Stimulated activated CD4-positive, alpha-beta T cell treated with anti-CD3 and anti-CD28 coated beads, Interleukin-2, amount 100 ng/mL, for 48 hours (primary cell): ENCODE data around the gene LMCD1.
A peak's percentile ranks its signal among the peaks of the same experiment; 100 is the strongest.

ENCODE experiments used
- DNase-seq, 2 donors: peaks; one replicate each; pipeline ENCODE4 v3.0.0-alpha.2; 2020

Gene LMCD1

DNA sequence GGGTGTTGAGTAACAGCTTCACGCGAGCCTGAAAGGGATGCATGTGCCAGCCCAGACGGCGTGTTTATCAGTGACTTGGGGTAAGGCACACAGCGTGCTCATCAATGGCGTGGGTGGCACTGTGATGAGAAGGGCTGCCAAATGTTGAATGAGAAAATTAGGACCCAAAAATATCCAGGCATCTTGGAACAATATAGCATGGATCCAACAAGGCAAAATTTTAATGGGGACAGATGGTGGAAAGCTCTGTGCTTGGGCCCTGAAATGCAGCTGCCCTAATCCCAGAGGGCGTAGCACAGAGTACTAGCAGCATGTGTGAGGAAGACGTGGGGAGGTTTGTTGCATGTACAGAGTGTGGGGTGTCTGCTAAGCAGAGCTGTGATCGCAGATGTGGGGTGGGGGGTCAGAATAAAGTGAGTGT lies 94.1 kb downstream of the LMCD1 start:
- no peak for DNase-seq

DNA sequence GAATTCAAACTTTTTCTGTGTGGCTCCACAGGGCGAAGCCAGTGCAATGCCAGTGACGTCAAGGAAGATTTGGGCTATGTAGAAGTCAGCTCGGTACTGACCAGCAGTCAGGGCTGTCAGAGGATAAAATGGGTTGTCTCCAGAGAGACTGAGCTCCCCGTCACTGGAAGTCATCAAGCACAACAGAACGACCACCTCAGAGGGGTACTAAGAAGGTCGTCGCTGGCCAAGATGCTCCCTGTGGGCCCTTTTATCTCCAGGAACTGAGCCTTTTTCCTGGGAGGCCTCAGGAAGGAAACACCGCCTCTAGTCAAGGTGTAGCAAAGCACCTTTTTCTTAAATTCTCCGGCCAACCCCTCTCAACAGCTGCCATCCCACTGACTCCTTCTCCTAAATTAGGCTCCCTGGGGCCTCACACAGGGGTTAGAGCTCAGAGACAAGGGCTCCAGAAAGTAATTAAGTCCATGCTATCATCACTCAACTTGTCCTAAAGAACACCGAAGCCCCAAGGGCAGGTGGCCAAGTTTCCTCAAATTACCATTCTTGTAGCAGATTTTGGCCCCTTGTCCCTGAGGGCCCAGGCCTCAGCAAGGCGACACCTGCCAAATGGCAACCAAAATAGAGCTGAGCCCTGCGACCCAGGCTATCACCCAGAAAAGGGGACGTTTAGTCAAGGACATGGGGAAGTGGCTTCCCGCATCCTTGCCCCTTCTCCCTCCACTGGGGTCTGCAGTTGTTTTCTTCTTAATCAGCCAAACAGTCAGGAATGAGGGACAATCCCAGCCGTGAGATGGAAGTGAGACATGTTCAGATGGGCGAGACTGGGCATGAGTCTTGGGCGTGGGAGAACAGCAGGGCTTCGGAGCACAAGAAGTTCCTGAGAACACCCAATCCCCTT lies 94.9 kb downstream of the LMCD1 start:
- DNase-seq, result no peak

DNA sequence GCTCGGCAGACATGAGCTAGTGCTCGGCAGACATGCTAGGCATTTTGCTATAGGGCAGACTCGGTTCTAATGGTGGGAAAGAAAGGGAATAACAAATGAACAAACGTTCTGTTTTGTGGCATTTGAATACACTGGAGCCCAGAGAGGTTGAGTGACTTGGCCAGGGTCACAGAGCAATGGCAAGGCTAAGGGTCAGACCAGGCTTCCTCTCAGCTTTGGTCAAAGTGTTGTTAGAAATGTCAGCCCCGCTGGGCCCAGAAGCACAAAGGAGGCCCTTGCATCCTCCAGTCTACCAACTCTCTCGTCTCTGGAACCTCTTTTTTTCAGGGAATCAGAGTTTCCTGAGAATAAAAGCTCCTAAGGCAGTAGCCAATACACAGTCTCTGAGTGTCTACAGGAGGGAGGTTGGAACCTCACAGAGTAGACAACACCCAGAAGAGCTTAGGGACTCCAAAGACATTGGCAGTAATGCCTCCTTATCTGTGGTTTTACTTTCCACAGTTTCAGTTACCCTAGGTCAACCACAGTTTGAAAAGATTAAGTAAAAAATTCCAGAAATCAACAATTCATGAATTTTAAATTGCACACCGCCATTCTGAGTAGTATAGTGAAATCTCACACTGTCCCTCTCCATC lies 95.7 kb downstream of the LMCD1 start:
- DNase-seq, result no peak

DNA sequence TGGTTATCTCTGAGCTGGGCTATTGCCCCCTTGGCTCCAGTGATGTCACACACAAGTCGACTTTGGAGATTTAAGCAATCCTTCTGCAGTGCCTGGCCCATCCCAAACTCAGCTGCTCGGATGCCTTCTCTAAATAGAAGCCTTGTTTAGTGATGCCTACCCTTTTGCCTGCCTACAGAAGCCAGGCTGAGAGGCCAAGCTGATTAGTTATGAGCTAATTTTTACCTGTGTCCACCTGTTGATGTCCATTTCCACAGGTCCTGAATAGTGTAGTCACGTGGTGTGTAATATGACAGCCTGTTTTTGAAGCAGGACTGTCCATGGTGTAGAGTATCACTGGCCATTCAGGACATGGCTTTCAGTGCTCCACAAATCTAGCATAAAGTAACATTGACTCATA lies 97.5 kb downstream of the LMCD1 start:
- no peak for DNase-seq

DNA sequence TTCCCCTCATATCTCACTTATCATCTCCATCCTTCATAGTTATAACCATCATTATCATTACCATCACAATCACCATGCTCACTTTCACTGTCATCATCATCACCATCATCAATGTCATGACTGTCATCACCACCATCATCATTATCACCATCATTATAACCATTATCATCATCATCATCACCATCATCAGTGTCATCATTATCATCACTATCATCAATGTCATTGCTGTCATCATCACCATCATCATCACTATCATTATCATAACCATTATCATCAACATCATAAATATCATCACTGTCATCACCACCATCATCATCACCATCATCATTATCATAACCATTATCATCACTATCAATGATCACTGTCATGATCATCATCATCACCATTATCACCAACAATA lies 98.8 kb downstream of the LMCD1 start:
- DNase-seq, result no peak

DNA sequence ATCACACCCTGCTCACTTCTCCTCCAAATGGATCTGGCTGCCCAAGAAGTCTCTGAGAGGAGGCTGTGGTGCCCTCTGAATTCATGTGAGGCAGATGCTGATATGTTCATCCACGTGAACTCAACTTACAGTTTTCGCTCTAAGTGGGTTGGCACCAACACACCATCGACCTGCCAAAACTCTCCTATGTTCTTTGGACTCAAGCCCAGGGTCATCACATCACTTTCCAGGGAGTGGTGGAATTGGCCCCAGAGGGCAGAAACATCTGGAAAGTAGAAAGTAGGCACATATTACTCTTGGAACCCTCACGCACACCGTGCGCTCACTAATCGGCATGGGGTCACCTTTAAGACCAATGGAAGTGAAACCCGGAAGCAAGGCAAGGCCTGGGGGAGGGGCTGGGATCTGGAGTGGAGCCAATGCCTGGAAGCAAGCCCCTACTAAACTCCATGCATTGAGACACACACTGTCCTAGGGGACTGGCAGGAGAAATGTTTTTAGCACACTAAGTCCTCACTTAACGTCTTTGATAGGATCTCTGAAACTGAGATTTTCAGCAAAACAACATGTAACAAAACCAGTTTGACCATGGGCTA lies 101.6 kb downstream of the LMCD1 start:
- DNase-seq, result no peak

DNA sequence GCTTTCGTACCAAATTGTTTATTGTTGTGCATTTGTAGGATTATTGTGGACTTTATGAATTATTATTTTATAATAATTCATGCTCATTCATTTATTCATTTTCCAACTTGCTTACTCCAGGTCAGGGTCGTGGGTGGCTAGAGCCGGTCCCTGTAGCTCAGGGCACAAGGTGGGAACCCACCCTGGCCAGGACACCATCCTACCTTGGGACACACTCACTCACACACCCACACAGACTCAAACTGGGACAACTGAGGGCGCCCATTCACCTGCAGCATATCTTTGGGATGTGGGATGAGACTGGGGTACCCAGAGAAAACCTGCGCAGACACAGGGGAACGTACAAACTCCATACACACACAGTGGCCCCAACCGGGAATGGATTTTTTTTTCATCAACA lies 102.4 kb downstream of the LMCD1 start:
- DNase-seq, result no peak

DNA sequence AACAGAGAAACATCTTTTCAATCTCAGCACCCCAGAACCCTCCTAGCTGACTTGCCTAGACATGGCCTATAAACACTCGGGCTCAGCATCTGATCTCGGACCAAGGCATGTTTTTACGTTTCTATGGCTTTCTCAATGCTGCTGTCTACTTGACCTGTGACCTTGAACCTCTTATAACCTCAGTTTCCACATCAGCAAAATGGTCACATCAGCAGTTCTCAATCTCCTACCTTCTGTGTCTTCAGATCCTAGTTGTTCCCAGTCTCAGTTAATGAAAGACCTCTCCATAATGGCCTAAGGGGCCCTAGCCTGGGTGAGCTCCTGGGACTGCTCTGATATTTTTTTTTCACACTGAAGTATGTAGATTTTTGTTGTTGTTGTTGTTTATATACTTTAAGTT lies 103.4 kb downstream of the LMCD1 start:
- DNase-seq, result no peak

DNA sequence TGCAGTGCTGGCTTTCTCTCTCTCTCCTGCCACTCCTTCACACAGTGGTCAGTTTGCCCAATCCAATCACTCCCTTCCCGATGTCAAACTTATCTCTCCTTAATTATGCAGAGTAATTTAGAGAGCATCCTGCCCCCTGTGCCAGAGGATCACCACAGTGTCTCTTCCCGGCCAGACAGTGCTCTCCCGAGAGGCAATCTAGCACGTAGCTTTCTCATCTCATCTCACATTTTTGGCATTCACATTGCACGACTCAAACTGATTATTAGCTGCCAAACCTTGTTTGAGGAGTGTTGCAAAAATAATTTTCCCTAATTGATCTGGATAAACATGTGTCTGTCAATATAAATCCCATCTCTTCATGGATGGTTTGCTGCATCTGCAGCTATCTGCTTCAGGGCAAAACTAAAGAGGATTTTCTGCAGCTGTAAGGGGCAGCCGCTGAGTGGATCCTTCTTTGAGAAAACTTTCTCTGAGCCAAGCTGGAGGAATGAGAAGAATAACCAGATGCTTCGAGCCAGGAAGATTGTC lies 105.1 kb downstream of the LMCD1 start:
- no peak for DNase-seq

DNA sequence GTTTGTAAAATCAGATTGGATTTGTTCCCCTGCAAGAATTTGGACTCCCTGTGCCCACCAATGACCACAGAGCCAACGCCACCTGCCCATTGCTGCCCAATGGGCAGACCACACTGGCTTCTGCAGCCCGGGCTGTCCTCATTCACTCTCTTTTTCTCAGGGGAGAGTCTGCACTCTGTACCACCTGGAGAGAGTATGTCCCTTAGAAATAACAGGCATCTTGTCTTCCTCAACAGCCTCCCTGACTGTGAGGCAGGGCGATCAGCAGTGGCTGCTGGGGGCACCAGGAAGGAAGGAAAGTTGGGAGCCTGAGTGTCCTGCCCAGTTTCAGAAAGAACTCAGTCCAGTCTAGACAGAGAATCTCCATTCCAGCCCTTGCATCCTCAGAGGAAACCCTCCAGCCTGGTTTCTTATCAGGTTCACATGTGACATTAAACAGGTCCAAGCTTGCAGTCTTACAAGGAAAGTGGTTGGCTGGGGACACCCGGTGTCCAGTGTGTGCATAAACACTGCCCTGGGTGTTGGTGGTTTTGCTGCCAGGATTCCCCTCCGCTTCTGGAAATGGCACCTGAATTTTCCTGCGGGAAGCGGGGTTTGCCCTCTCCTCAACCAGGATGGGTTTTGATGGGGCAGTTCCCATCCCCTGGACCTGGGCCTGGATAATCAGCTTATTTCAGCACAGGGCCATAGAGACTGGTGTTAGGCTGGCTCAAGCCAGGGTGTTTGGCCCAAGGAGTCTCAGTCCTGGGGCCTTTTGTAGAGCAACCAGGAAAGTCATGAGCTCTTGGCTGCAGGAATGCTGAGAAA lies 105.8 kb downstream of the LMCD1 start:
- DNase-seq, result no peak

DNA sequence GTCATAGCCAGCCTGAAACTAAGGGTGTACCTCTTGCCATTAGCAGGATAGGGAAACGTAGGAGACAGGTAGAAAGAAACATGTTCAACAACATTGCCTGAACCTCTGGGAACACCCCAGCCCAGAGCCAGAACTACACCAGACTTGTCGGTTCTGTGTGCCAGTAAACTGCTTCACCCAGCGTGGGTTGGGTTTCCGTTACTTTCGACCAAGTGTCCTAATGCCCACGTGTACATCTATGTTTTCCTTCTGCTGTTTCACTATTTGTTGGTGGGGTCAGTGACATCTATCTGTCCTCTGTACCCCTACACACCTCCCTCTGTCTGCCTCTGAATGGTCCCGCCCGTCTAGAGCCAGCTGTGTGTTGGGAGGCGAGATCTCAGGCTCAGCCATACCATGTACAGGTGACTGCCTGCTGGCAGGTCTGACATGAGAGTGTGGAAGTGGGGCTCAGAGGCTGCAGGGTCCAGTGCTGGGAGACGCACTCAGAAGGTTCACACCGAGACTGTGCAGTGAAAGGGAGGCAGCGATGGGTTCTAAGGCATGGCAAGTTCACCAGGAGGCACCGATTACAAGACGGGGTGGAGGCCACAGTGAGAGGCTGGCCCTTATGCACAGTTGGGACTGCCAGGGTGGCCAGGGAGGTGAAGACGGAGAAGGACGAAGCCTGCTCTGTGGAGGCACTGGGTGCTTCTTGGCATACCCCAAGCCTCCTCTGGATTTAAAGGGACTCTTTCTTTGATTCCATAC lies 106.6 kb downstream of the LMCD1 start:
- DNase-seq, result no peak

DNA sequence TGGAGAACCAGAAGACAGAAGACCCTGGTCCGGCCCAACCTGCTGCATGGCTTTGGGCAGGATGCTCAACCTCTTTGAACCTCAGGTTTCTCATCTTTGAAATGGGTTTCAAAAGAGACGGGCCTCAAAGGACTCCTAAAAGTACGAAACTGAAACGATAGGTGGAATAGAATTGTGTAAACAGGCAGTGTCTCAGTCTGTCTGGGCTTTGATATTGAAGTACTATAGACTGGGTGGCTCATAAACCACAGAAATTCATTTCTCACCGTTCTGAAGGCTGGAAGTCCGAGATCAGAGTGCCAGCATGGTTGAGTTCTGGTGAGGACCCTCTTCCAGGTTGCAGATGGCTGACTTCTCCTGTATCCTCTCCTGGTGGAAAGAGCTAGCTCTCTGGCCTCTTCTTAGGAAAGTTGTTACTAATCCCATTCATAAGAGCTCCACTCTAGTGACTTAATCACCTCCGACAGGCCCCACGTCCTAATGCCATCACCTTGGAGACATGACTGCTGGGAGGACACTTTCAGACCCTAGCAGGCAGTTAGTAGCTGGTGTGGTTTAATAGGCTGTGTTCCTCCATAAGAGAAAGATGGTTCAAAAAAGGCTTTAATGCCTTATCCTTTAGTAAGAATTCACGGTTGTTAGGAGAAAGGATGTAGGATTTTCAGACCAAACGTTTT lies 107.3 kb downstream of the LMCD1 start:
- DNase-seq, result no peak

DNA sequence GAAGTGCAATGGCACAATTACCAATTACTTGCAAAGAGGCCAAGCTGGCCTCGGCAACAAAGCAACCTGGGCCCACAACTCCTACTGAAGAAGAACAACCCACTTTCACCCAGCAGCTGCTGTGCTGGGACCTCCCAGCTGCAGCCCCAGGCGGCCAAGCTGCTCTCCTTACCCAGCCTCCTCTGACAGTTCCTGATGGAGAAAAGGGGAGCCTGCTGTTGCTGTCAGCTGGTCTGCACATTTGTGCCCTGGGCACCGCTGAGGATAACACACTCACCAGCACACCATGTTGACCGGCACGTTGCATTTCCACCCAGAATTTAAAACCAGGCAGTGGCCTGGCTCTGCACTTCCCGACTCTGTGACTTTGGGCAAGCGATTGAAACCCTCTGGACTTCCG lies 109.3 kb downstream of the LMCD1 start:
- DNase-seq, result no peak

DNA sequence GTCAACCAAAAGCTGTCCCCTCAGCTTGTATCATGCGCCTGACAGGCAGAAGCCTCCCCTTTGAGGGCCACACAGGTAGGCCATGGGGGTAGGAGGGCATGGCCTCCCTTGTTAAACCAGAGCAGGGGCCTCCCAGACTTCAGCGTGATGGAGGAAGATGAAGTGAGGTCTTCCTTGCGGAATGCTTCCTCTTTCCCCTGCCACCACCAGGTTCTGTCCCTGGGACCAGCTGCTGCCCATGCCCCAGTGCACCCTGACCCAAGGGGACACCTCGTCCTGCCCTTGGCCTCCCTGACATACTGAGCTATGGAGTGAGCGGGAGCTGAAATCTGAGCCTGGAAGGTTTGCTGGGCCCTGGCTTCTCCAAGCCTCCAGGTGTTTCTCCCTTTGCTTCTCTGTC lies 116.3 kb downstream of the LMCD1 start:
- no peak for DNase-seq

DNA sequence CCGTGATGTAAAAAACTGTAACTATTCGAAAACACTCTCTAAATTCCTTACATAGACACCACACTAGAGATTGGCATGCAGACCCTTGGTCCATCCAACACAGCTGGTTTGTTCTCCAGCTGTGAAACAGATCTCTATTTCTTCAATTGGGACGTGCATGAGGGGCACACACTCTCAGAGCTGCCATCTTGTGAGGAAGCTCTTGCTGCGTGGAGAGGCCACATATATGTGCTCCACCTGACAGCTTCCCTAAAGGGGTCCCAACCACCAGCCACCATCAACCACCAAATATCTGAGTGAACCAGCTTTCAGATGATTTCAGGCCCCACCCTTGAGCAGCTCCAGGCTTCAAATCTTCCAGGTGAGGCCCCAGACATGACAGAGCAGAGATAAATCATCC lies 117.3 kb downstream of the LMCD1 start:
- DNase-seq, result no peak

DNA sequence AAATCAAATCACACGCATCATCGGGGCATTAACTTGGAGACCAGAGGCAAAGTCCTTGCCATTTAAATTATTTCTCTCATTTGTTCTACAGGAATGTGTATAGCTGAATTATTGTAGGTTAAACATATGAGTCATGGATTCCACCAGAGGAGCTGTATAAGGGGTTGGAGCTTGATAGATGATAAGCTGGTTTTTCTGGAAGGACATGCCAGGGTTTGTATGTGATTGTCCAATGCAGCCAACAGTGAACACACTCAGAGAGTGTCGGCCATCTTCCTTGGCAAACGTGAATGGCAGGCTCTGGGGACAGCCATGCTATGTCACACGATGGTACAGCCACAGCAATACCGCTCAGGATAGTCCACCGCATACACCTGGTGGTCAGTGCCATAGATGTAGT lies 117.9 kb downstream of the LMCD1 start:
- DNase-seq, result no peak

DNA sequence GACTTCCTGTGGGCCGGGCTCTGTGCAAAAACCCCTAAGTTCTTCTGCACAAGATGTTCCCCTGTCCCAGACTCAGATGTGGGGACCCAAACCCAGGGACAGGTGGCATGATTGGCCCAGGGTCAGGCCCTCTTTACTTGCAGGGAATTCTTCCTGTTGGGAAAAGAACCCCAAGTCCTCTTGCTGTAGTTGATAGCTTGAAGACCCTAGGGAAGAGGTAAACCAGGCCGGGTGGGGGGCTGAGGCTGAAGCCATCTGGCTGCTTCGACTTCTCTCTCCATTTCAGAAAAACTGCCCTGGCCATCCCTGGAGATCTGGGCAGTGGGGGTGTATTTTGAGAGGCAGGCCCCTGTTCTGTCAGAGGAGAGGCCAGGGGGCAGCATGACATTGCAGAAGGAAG lies 119.5 kb downstream of the LMCD1 start:
- no peak for DNase-seq

DNA sequence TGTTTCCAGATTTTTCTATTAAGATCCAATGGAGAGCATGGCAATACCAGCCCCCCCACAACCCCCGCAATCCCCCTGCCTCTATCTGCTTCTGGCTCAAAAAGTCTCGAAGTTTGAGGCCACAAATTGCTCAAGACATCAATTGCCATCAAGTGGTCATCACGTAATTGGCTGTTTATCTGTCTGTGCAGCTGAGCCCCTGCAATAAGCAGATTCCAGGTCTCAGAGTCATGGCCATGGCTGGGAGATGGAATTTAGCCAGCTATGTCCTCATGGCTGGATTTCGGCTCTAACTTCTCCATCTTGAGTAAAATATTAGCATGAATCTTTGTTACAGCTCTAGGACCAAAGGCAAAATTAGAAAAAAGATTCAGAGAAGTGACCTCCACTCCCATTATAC lies 120.2 kb downstream of the LMCD1 start:
- no peak for DNase-seq

DNA sequence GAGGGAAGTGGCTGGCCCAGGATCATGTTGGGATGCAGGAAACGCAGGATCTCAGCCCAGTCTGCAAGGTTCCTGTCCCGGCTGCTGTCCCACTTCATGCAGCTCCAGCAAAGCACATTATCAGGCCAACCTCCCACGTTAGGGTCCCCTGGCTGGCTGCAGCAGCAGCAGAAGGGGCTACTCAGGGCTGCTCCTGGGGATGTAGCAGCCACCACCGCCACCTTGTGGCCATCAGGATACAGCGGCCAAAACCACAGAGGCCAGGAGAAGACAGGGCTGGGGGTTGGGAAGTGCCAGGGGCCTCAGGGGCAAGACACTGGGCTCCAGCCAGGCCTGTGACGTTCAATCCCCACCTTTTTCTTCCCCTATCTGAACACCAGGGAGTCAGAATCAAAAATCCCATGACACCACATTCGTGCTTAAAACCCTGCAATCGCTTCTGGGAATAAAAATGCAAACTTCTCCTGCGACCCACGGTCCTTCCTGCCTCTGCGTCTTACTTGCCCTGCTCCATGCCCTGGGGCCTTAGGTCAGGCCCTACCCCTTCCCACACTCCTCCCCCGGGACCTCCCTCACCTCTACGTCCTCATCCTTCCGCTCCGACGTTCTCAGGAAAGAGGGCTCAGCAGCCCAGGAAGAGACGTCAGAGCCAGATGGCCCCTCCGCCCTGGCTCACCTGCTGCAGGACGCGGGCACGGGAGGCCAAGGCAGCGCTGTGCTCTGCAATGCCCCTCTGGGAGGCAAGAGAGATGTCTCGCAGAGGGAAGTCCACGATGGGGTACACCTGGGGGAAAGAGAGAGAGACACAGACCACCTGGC lies 121.5 kb downstream of the LMCD1 start:
- peak; percentile 36 to 43 for DNase-seq

DNA sequence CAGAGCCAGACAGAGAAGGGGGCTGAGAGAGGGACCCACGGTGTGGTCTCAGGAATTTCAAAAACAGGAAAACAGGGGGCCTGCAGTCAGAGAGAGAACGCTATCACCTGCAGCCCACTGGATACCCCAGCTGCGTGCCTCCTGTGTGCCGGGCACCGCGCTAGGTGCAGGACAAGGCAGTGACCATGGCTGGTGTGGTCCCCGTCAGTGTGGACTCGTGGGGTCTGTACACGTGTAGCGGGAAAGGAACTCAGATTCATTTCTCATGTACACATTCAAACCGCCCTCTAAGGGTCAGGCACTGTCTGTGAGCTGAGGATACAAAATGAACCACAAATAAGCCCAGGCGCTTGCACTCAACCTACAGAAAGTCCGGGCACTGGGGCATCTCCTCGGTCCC lies 122.1 kb downstream of the LMCD1 start:
- DNase-seq, result no peak
